Endothelial cell (in vitro differentiated cells): ENCODE data around the gene SNAP25. TPM values are rescaled to one million over a fixed set of nuclear protein-coding genes. Genes with fewer than 3 reads are reported as not detected.

Experiments
- DNase-seq: peaks from one replicate; pipeline ENCODE4 v3.0.0; 2021; ENCODE audit warnings: low spot score
- H3K27ac Mint-ChIP-seq: one replicate; pipeline ENCODE4 v1.8.0; 2021; ENCODE audit warnings: mixed read lengths, inconsistent platforms; ENCODE audit not compliant: unreplicated experiment
- H3K27me3 Mint-ChIP-seq: one replicate; pipeline ENCODE4 v1.8.0; 2021; ENCODE audit warnings: mild to moderate bottlenecking, moderate library complexity, mixed read lengths, inconsistent platforms; ENCODE audit not compliant: unreplicated experiment
- H3K36me3 Mint-ChIP-seq: one replicate; pipeline ENCODE4 v1.8.0; 2021; ENCODE audit warnings: mild to moderate bottlenecking, low read depth, mixed read lengths, inconsistent platforms; ENCODE audit not compliant: unreplicated experiment
- H3K4me1 Mint-ChIP-seq: one replicate; pipeline ENCODE4 v1.8.0; 2021; ENCODE audit warnings: mild to moderate bottlenecking, mixed read lengths, inconsistent platforms; ENCODE audit not compliant: unreplicated experiment
- H3K4me3 Mint-ChIP-seq: one replicate; pipeline ENCODE4 v1.8.0; 2021; ENCODE audit warnings: mild to moderate bottlenecking, mixed read lengths, inconsistent platforms; ENCODE audit not compliant: unreplicated experiment
- H3K9me3 Mint-ChIP-seq: one replicate; pipeline ENCODE4 v1.8.0; 2021; ENCODE audit warnings: mixed read lengths, inconsistent platforms; ENCODE audit not compliant: unreplicated experiment
- total RNA-seq: library from RNA; stranded (reverse); fragmentation: NEBNext Ultra II Directional; extraction: Animal tissue kit (Norgen Biotek cat#: 25700); gene quantifications from one replicate; pipeline ENCODE4 v1.2.1, GENCODE V29; 2021; ENCODE audit not compliant: unreplicated experiment
- TF ChIP-seq, protein P1 (sequence below): fragments of 200-600 bp; sonication (generic); IDR thresholded peaks from one replicate; pipeline ENCODE4 v1.5.0; 2021; ENCODE audit warnings: antibody characterized with exemption; ENCODE audit not compliant: unreplicated experiment

The SNAP25 gene
- total RNA-seq, 1 donor from 2014 or later = 0.38 TPM

DNA sequence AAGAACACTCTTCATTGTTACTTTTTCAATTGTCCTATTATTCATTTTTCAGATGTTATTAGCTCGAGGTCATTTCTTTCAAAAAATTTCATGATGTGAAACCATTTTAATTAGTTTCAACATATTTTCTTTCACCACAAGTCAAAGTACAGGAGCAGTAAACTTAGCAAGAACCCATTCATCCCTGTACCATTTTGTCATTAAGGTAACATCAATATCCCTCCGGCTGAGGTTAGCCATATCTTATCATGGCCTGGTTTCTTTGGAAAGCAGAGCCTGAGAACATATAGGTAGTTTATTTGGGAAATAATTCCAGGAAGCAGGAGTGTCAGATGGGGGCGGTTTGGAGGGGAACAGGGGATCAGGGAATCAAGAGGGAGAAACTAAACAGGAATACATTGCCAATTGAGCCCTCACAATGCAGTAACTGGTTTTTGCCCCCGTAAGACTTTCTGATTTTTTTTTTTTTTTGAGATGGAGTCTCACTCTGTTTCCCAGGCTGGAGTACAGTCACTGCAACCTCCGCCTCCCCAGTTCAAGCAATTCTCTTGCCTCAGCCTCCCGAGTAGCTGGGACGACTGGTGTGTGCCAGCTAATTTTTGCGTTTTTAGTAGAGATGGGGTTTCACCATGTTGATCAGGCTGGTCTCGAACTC is 131.7 kb downstream of the SNAP25 start:
- Mint-ChIP-seq H3K27me3 (no peaks in the 10 kb centered on the region), H3K9me3 (no peaks in the 10 kb centered on the region), H3K36me3 (no peaks in the 10 kb centered on the region), H3K27ac (no peak overlapping the region), H3K4me1 (peaks cover 22% of the 10 kb centered on the region), H3K4me3 (no peak overlapping the region)
- DNase-seq = no peak
- TF ChIP-seq, protein P1, sequence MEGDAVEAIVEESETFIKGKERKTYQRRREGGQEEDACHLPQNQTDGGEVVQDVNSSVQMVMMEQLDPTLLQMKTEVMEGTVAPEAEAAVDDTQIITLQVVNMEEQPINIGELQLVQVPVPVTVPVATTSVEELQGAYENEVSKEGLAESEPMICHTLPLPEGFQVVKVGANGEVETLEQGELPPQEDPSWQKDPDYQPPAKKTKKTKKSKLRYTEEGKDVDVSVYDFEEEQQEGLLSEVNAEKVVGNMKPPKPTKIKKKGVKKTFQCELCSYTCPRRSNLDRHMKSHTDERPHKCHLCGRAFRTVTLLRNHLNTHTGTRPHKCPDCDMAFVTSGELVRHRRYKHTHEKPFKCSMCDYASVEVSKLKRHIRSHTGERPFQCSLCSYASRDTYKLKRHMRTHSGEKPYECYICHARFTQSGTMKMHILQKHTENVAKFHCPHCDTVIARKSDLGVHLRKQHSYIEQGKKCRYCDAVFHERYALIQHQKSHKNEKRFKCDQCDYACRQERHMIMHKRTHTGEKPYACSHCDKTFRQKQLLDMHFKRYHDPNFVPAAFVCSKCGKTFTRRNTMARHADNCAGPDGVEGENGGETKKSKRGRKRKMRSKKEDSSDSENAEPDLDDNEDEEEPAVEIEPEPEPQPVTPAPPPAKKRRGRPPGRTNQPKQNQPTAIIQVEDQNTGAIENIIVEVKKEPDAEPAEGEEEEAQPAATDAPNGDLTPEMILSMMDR = no peak

DNA sequence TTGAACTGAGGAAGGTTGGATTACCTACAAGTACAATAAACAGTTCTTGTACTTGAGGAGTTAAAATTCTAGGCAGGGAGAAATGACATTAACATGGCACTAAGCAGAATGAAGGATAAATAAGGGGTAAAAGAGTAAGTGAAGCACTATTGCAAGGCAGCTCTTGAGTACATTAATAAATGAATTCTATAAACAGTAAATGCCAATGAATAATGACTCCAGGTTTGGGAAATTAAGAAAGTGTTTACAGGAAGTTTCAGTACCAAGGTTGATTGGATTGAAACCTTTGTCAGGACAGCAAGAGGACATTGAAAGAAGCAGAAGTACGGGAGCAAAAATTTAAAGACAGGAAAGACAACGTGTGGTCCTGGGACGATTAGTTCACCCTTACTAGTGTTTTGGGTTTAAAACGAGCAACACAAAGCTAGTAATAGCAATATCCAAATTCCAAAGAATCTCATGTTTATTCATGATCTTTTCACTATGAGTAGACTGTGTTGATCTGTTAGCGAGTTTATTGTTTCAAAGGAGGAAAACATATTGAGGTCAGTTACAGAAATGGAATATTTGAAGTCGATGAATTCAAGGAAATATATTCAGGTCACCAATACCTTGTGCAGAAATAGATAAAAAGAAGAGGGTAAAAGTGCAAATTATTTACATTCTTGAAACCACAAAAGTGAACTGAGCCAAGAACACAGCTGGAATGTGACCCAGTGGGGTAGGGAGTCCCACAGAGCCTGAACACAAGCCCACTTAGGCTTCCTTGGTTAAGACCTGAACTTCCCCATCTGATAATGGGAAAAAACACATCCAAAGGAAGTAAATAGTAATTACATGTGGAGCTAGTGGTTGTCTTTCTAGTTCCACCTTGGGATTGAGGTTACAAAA is 134.5 kb downstream of the SNAP25 start:
- no peak for DNase-seq
- Mint-ChIP-seq H3K4me3 (no peak overlapping the region), H3K9me3 (no peaks in the 10 kb centered on the region), H3K4me1 (peaks cover 22% of the 10 kb centered on the region), H3K27ac (no peak overlapping the region), H3K27me3 (no peaks in the 10 kb centered on the region), H3K36me3 (no peaks in the 10 kb centered on the region)
- TF ChIP-seq, protein P1 = no peak

DNA sequence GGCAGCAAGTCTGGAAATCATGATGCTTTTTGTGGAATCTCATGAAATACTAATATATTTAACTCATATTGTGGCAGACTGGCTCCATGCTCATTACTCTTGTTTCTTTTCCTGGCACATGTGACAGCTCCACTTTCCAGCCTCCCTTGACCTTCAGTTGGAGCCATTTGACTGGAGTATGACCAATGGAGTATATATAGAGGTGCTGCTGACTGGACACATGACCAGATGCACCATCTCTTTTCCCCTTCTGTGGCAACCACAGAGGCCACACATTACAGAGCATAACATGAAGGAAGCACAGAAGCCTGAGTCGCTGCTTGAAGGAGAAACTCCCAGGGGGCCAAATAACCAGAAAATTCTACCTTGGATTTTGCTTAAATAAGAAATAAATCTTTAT is 138.0 kb downstream of the SNAP25 start:
- no peaks in the 10 kb centered on the region for H3K9me3 Mint-ChIP-seq
- TF ChIP-seq, protein P1 = no peak
- no peak overlapping the region for H3K27ac Mint-ChIP-seq
- no peak overlapping the region for H3K4me3 Mint-ChIP-seq
- H3K27me3 Mint-ChIP-seq = no peaks in the 10 kb centered on the region
- H3K36me3 Mint-ChIP-seq = no peaks in the 10 kb centered on the region
- no peak for DNase-seq
- peaks cover 13% of the 10 kb centered on the region for H3K4me1 Mint-ChIP-seq

Other genes with a start within 250 kb of the SNAP25 start
- 1.2 TPM for gene ANKEF1, start 183.8 kb upstream of the SNAP25 start, total RNA-seq
- gene MKKS, start 215.4 kb downstream of the SNAP25 start, total RNA-seq = 10.6 TPM
- 6.8 TPM for gene SLX4IP, start 216.5 kb downstream of the SNAP25 start, total RNA-seq